B cell (primary cell): ENCODE results near the gene LCN10. TPM values are rescaled to one million over a fixed set of nuclear protein-coding genes. Genes with fewer than 3 reads are reported as not detected.
"Not testable (repeated sequence)": the region's sequence is repeated elsewhere in the genome, so short reads cannot be mapped to it uniquely, and the experiment has no call there.

Experiments used
- ATAC-seq: fragments of 200-7000 bp; cut with Tn5 transposase; one replicate; pipeline ENCODE4 v1.10.0; 2021; ENCODE audit warnings: low read depth, mild to moderate bottlenecking, moderate number of reproducible peaks, moderate library complexity
- CTCF ChIA-PET: fragments of 350-600 bp; sonication (Branson Sonifier 250); formaldehyde crosslinking; loops from one replicate; lab custom pipeline; 2021; ENCODE audit warnings: antibody characterized with exemption, inconsistent platforms; lab: Charles Lee
- POLR2A ChIA-PET: fragments of 350-600 bp; sonication (Branson Sonifier 250); formaldehyde crosslinking; loops from one replicate; lab custom pipeline; 2021; ENCODE audit warnings: antibody characterized with exemption; lab: Charles Lee
- DNase-seq: peaks from one replicate; pipeline ENCODE4 v3.0.0; 2013
- H2AFZ ChIP-seq: 2 replicates; pipeline ENCODE4 v1.6.1; 2012; ENCODE audit warnings: mild to moderate bottlenecking, low read depth, low read length; ENCODE audit not compliant: insufficient read depth, poor library complexity, severe bottlenecking
- H3K27ac ChIP-seq, 2 donors: 1 replicate in 1 of 2; 2 replicates in 1 of 2; pipeline ENCODE4 v1.5.1; 2012 to 2013; ENCODE audit warnings: low read length in 2 of 2, mild to moderate bottlenecking in 2 of 2, moderate library complexity in 1 of 2
- H3K27me3 ChIP-seq, 4 experiments: fragments of 200-600 bp in 1 of 4; sonication (generic) in 1 of 4; replicated peaks in 1 of 4; 1 replicate in 2 of 4; 2 replicates in 2 of 4; pipeline versions ENCODE4 v1.6.1 to v1.7.0; 2013 to 2016; ENCODE audit warnings: low read length in 3 of 4, mild to moderate bottlenecking in 2 of 4, mixed read lengths in 1 of 4, moderate library complexity in 1 of 4; ENCODE audit not compliant: insufficient read depth in 4 of 4, control insufficient read depth in 3 of 4; ENCODE audit errors: control extremely low read depth in 1 of 4
- H3K36me3 ChIP-seq, 2 experiments: replicated peaks in 1 of 2; 1 replicate in 1 of 2; 2 replicates in 1 of 2; pipeline versions ENCODE4 v1.6.1 to v1.7.1; 2013; ENCODE audit warnings: low read length in 1 of 2; ENCODE audit not compliant: insufficient read depth in 2 of 2, control insufficient read depth in 1 of 2; ENCODE audit errors: control extremely low read depth in 1 of 2, extremely low read depth in 1 of 2
- H3K4me1 ChIP-seq, 2 donors: fragments of 200-600 bp in 1 of 2; sonication (generic) in 1 of 2; 1 replicate in 1 of 2; 2 replicates in 1 of 2; pipeline versions ENCODE4 v1.5.1 to v1.6.1; 2013 to 2017; ENCODE audit warnings: low read length in 2 of 2; ENCODE audit not compliant: control insufficient read depth in 2 of 2, insufficient read depth in 2 of 2
- H3K4me2 ChIP-seq: replicated peaks from 2 replicates; pipeline ENCODE3; 2012; ENCODE audit warnings: mild to moderate bottlenecking, low read depth, low read length; ENCODE audit not compliant: poor library complexity, severe bottlenecking
- H3K4me3 ChIP-seq, 5 experiments: fragments of 200-600 bp in 1 of 5; sonication (generic) in 1 of 5; 1 replicate in 3 of 5; 2 replicates in 2 of 5; pipeline versions ENCODE4 v1.5.1 to v1.7.0; 2011 to 2016; ENCODE audit warnings: low read length in 4 of 5, mild to moderate bottlenecking in 4 of 5, low read depth in 2 of 5, control low read depth in 1 of 5, moderate library complexity in 1 of 5; ENCODE audit not compliant: insufficient read depth in 1 of 5; ENCODE audit errors: control extremely low read depth in 1 of 5, extremely low read depth in 1 of 5
- H3K79me2 ChIP-seq: fragments of 200-600 bp; sonication (generic); one replicate; pipeline ENCODE4 v1.6.0; 2016; ENCODE audit warnings: low read length; ENCODE audit not compliant: control insufficient read depth, insufficient read depth
- H3K9ac ChIP-seq: fragments of 200-600 bp; sonication (generic); 2 replicates; pipeline ENCODE4 v1.6.1; 2017; ENCODE audit warnings: mild to moderate bottlenecking, low read length, moderate library complexity
- H3K9me3 ChIP-seq, 3 donors: one replicate each; pipeline versions ENCODE4 v1.6.1 to v1.7.1; 2013; ENCODE audit warnings: low read length in 2 of 3; ENCODE audit not compliant: control insufficient read depth in 2 of 3, insufficient read depth in 1 of 3; ENCODE audit errors: control extremely low read depth in 1 of 3
- H4K20me1 ChIP-seq: 2 replicates; pipeline ENCODE4 v1.6.0; 2012; ENCODE audit warnings: mild to moderate bottlenecking, low read length; ENCODE audit not compliant: insufficient read depth, control insufficient read depth, poor library complexity, severe bottlenecking
- H3K27ac Mint-ChIP-seq: one replicate; pipeline ENCODE4 v1.8.0; 2021; ENCODE audit warnings: mixed read lengths
- H3K27me3 Mint-ChIP-seq: one replicate; pipeline ENCODE4 v1.8.0; 2021; ENCODE audit warnings: mixed read lengths
- H3K4me1 Mint-ChIP-seq: one replicate; pipeline ENCODE4 v1.8.0; 2021; ENCODE audit warnings: mixed read lengths
- H3K4me3 Mint-ChIP-seq: one replicate; pipeline ENCODE4 v1.8.0; 2021; ENCODE audit warnings: mixed read lengths
- H3K9me3 Mint-ChIP-seq: one replicate; pipeline ENCODE4 v1.8.0; 2022; ENCODE audit warnings: mixed read lengths; ENCODE audit not compliant: insufficient read depth
- EZH2 ChIP-seq: IDR thresholded peaks from 2 replicates; pipeline ENCODE4 v1.6.1; 2012; ENCODE audit warnings: borderline replicate concordance, low read depth, mild to moderate bottlenecking, moderate library complexity, low read length; ENCODE audit not compliant: insufficient read depth, poor library complexity, severe bottlenecking
- WGBS: methylation state at CpG from one replicate; pipeline ENCODE4 v1.1.5; 2013; ENCODE audit warnings: missing lambda C conversion rate; ENCODE audit not compliant: insufficient coverage; 5-methylcytosine and 5-hydroxymethylcytosine counted together
- intact Hi-C: fragments of 100-400 bp; cut with micrococcal nuclease; formaldehyde crosslinking; loops from one replicate; pipeline ENCODE4 v1.10.0; 2022
- polyA plus RNA-seq: library from polyadenylated mRNA; depleted of rRNA; stranded (reverse); fragments of >200 nt; gene quantifications from 2 replicates; pipeline ENCODE4 v1.2.3, GENCODE V29; 2012
- total RNA-seq, 2 donors: library from RNA; stranded (reverse); fragments of 120-200 nt in 1 of 2; gene quantifications; 1 replicate in 1 of 2; 2 replicates in 1 of 2; pipeline versions ENCODE4 v1.2.3 to v1.2.4, GENCODE V29; 2013 to 2022
- TF ChIP-seq, protein P1 (sequence below): fragments of 200-600 bp; IDR thresholded peaks from one replicate; pipeline ENCODE4 v1.8.0; 2022; ENCODE audit warnings: antibody characterized with exemption, mild to moderate bottlenecking

The LCN10 gene
- total and polyA plus RNA-seq, 2 donors (not counting 1 experiment from before 2014, with no cell fraction given), result 76.3 to 93.0 TPM

DNA sequence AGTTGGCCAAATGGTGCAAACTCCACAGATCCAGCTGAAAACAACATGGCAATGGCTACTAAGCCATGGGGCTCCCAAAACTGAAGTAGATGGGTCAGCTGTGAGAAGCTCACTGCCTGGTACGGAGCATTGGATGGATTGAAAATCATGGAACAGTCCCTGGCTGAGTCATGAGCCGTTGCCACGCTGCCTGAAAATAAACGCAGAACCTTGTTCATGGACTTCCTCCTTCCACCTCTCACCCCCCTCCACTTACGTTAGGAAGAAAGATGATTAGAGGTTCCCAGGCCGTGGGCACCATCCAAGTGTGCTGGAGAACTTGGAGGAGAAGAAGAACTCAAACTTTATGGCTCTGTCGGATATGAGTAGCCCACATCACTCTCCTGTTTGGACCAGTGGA, 37.2 kb downstream of the LCN10 start:
- Mint-ChIP-seq H3K4me3 (no peak overlapping the region), H3K27me3 (peaks cover 16% of the 10 kb centered on the region), H3K27ac (no peak overlapping the region), H3K9me3 (no peaks in the 10 kb centered on the region), H3K4me1 (peaks cover 25% of the 10 kb centered on the region)
- no peak overlapping the region for H2AFZ ChIP-seq
- H3K27ac ChIP-seq, result no peak overlapping the region
- 20% methylated on average over 1 of the region's 7 CpGs for WGBS
- ATAC-seq (no peak), DNase-seq (no peak)
- POLR2A ChIA-PET, result interaction anchor here (0.7 kb wide), 1 partner anchor 13 kb away, joined by 5 read pairs; no protein-coding TSS in a partner anchor
- no peaks in the 10 kb centered on the region for H3K79me2 ChIP-seq
- H3K36me3 ChIP-seq, result no peaks in the 10 kb centered on the region
- TF ChIP-seq, protein P1, sequence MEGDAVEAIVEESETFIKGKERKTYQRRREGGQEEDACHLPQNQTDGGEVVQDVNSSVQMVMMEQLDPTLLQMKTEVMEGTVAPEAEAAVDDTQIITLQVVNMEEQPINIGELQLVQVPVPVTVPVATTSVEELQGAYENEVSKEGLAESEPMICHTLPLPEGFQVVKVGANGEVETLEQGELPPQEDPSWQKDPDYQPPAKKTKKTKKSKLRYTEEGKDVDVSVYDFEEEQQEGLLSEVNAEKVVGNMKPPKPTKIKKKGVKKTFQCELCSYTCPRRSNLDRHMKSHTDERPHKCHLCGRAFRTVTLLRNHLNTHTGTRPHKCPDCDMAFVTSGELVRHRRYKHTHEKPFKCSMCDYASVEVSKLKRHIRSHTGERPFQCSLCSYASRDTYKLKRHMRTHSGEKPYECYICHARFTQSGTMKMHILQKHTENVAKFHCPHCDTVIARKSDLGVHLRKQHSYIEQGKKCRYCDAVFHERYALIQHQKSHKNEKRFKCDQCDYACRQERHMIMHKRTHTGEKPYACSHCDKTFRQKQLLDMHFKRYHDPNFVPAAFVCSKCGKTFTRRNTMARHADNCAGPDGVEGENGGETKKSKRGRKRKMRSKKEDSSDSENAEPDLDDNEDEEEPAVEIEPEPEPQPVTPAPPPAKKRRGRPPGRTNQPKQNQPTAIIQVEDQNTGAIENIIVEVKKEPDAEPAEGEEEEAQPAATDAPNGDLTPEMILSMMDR, result no peak
- TF ChIP-seq EZH2, result no peak
- H3K4me2 ChIP-seq, result no peak overlapping the region
- H3K9me3 ChIP-seq, result no peaks in the 10 kb centered on the region
- H4K20me1 ChIP-seq, result no peaks in the 10 kb centered on the region
- H3K9ac ChIP-seq, result no peak overlapping the region
- CTCF ChIA-PET, result no interaction called here
- H3K4me3 ChIP-seq, result no peak overlapping the region
- H3K4me1 ChIP-seq, result peaks cover 19 to 26% of the 10 kb centered on the region in 2 donors
- intact Hi-C loops, result no loop called here
- peaks cover 0 to 8% (median 0%) of the 10 kb centered on the region in 4 experiments for H3K27me3 ChIP-seq

DNA sequence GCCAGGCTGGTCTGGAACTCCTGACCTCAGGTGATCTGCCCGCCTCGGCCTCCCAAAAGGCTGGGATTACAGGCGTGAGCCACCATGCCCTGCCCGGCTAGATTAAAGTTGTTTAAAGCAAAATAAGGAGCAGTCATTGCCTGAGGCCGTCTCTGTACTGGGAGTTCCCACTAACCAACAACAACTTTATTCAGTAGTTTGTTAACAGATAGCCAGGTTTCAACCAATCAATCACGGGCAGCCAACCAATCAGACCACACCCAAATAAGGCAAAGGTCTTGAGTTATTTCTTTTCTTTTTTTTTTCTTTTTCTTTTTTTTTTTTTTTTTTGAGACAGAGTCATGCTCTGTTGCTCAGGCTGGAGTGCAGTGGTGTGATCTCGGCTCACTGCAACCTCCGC, 38.0 kb downstream of the LCN10 start:
- H3K27ac ChIP-seq, H3K4me2 ChIP-seq, CTCF ChIA-PET, H3K9me3 Mint-ChIP-seq, DNase-seq, H3K27ac Mint-ChIP-seq, H3K79me2 ChIP-seq, H3K9me3 ChIP-seq, H3K4me3 ChIP-seq, H4K20me1 ChIP-seq, ATAC-seq, H3K4me3 Mint-ChIP-seq, H2AFZ ChIP-seq, H3K9ac ChIP-seq, H3K27me3 ChIP-seq, intact Hi-C loops, H3K36me3 ChIP-seq: not testable (repeated sequence)
- POLR2A ChIA-PET, result interaction anchor here (0.7 kb wide), 1 partner anchor 14 kb away, joined by 5 read pairs; no protein-coding TSS in a partner anchor
- Mint-ChIP-seq H3K27me3 (peaks cover 12% of the 10 kb centered on the region), H3K4me1 (peaks cover 30% of the 10 kb centered on the region)
- 100% methylated on average over 5 of the region's 8 CpGs for WGBS
- peaks cover 27 to 35% of the 10 kb centered on the region in 2 donors for H3K4me1 ChIP-seq
